ENCODE data around the gene MRPL38. TPM values are rescaled to one million over a fixed set of nuclear protein-coding genes. Genes with fewer than 3 reads are reported as not detected.

Gene MRPL38
- total and polyA plus RNA-seq, 4 donors: 23.0 to 63.9 (median 50.5) TPM

DNA sequence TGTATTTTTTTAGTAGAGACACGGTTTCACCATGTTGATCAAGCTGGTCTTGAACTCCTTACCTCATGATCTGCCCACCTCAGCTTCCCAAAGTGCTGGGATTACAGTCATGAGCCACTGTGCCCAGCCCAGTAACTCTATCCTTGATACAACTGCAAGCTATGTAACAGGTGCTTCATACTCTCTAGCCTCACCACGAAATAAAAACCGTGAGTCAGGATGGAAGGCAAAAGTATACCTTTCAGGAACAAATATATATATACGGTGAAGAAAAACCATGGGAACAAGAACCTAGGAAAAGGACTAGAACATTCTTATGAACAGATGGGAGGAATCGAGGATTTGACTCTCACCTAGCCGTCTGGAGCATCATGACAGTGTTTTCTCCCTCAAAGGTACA is 45.7 kb upstream of the MRPL38 start:
- no peak overlapping the region for H3K9ac ChIP-seq (ENCODE audit: low read depth in 1 of 2, low read length in 2 of 2)
- peaks cover 15 to 87% (median 74%) of the 10 kb centered on the region in 4 donors for H3K36me3 ChIP-seq (ENCODE audit: control insufficient read depth in 4 of 4, insufficient read depth in 3 of 4, low read depth in 1 of 4, low read length in 3 of 4)
- TF ChIP-seq HNF4A (conservative IDR thresholded peaks at IDR 0.05) (no peak), HNF4G (IDR thresholded peaks at IDR 0.05) (no peak), TAF1 (conservative IDR thresholded peaks at IDR 0.05) (no peak), GABPA (IDR thresholded peaks at IDR 0.05 in 1 of 2, conservative IDR thresholded peaks at IDR 0.05 in 1 of 2) (no peak), YY1 (IDR thresholded peaks at IDR 0.05) (no peak), RXRA (IDR thresholded peaks at IDR 0.05) (no peak)
- no peak for DNase-seq (ENCODE audit: low spot score)
- WGBS: 94% methylated on average over 6 of the region's 6 CpGs
- no peaks in the 10 kb centered on the region for H3K9me3 ChIP-seq (ENCODE audit: control insufficient read depth in 4 of 4, low read length in 3 of 4)
- H3K27ac ChIP-seq (ENCODE audit: low read depth in 1 of 2, low read length in 2 of 2): no peak overlapping the region
- H3K4me3 ChIP-seq (ENCODE audit: low read depth in 1 of 3, low read length in 3 of 3): no peak overlapping the region
- no peaks in the 10 kb centered on the region for H3K27me3 ChIP-seq (ENCODE audit: control insufficient read depth in 4 of 4, insufficient read depth in 4 of 4, low read length in 3 of 4)
- no peaks in the 10 kb centered on the region for H3K4me1 ChIP-seq (ENCODE audit: control insufficient read depth in 4 of 4, insufficient read depth in 4 of 4, low read length in 3 of 4)

DNA sequence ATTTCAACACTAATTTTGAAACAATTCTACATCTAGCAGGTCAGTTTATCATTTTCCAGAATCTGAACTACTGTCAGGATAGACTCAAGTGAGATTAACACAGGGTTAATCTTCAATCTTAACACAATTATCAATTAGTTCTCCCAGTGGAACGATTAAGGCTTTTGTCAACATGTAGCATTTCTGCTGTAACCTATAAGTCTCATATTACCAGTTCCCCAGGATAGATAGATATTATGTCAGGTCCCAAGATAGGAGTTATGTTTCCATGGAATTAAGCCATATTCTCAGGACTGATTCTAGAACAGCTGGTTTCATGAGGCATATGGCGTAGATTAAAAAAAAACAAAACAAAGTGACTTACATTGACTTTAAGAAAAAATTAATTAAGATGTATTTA is 40.5 kb upstream of the MRPL38 start:
- Histone ChIP-seq H3K4me1 (ENCODE audit: control insufficient read depth in 4 of 4, insufficient read depth in 4 of 4, low read length in 3 of 4) (peaks cover 0 to 17% (median 9%) of the 10 kb centered on the region in 4 donors), H3K27ac (ENCODE audit: low read depth in 1 of 2, low read length in 2 of 2) (no peak overlapping the region), H3K9ac (ENCODE audit: low read depth in 1 of 2, low read length in 2 of 2) (no peak overlapping the region), H3K9me3 (ENCODE audit: control insufficient read depth in 4 of 4, low read length in 3 of 4) (no peaks in the 10 kb centered on the region), H3K27me3 (ENCODE audit: control insufficient read depth in 4 of 4, insufficient read depth in 4 of 4, low read length in 3 of 4) (no peaks in the 10 kb centered on the region), H3K36me3 (ENCODE audit: control insufficient read depth in 4 of 4, insufficient read depth in 3 of 4, low read depth in 1 of 4, low read length in 3 of 4) (peaks cover 7 to 58% (median 49%) of the 10 kb centered on the region in 4 donors), H3K4me3 (ENCODE audit: low read depth in 1 of 3, low read length in 3 of 3) (no peak overlapping the region)
- 67% methylated on average over 2 of the region's 2 CpGs for WGBS
- DNase-seq (ENCODE audit: low spot score): no peak
- no peak for TF ChIP-seq TAF1 (conservative IDR thresholded peaks at IDR 0.05)
- no peak for TF ChIP-seq EGR1 (IDR thresholded peaks at IDR 0.05; ENCODE audit: low read depth in 2 of 2)
- no peak for TF ChIP-seq RXRA (IDR thresholded peaks at IDR 0.05)
- no peak for TF ChIP-seq GABPA (IDR thresholded peaks at IDR 0.05 in 1 of 2, conservative IDR thresholded peaks at IDR 0.05 in 1 of 2)
- TF ChIP-seq, protein P1, sequence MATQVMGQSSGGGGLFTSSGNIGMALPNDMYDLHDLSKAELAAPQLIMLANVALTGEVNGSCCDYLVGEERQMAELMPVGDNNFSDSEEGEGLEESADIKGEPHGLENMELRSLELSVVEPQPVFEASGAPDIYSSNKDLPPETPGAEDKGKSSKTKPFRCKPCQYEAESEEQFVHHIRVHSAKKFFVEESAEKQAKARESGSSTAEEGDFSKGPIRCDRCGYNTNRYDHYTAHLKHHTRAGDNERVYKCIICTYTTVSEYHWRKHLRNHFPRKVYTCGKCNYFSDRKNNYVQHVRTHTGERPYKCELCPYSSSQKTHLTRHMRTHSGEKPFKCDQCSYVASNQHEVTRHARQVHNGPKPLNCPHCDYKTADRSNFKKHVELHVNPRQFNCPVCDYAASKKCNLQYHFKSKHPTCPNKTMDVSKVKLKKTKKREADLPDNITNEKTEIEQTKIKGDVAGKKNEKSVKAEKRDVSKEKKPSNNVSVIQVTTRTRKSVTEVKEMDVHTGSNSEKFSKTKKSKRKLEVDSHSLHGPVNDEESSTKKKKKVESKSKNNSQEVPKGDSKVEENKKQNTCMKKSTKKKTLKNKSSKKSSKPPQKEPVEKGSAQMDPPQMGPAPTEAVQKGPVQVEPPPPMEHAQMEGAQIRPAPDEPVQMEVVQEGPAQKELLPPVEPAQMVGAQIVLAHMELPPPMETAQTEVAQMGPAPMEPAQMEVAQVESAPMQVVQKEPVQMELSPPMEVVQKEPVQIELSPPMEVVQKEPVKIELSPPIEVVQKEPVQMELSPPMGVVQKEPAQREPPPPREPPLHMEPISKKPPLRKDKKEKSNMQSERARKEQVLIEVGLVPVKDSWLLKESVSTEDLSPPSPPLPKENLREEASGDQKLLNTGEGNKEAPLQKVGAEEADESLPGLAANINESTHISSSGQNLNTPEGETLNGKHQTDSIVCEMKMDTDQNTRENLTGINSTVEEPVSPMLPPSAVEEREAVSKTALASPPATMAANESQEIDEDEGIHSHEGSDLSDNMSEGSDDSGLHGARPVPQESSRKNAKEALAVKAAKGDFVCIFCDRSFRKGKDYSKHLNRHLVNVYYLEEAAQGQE (IDR thresholded peaks at IDR 0.05): no peak
- TF ChIP-seq, protein P2, sequence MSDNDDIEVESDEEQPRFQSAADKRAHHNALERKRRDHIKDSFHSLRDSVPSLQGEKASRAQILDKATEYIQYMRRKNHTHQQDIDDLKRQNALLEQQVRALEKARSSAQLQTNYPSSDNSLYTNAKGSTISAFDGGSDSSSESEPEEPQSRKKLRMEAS (IDR thresholded peaks at IDR 0.05): no peak
- TF ChIP-seq RAD21 (IDR thresholded peaks at IDR 0.05): no peak
- TF ChIP-seq SP1 (IDR thresholded peaks at IDR 0.05): no peak
- no peak for TF ChIP-seq YY1 (IDR thresholded peaks at IDR 0.05)
- TF ChIP-seq JUND (IDR thresholded peaks at IDR 0.05): no peak
- no peak for TF ChIP-seq HNF4G (IDR thresholded peaks at IDR 0.05)
- TF ChIP-seq FOXA2 (IDR thresholded peaks at IDR 0.05): no peak
- TF ChIP-seq, protein P3, sequence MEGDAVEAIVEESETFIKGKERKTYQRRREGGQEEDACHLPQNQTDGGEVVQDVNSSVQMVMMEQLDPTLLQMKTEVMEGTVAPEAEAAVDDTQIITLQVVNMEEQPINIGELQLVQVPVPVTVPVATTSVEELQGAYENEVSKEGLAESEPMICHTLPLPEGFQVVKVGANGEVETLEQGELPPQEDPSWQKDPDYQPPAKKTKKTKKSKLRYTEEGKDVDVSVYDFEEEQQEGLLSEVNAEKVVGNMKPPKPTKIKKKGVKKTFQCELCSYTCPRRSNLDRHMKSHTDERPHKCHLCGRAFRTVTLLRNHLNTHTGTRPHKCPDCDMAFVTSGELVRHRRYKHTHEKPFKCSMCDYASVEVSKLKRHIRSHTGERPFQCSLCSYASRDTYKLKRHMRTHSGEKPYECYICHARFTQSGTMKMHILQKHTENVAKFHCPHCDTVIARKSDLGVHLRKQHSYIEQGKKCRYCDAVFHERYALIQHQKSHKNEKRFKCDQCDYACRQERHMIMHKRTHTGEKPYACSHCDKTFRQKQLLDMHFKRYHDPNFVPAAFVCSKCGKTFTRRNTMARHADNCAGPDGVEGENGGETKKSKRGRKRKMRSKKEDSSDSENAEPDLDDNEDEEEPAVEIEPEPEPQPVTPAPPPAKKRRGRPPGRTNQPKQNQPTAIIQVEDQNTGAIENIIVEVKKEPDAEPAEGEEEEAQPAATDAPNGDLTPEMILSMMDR (IDR thresholded peaks at IDR 0.05; ENCODE audit: low read depth, low read length, missing input control): no peak
- TF ChIP-seq HNF4A (conservative IDR thresholded peaks at IDR 0.05): no peak
- TF ChIP-seq, protein P4, sequence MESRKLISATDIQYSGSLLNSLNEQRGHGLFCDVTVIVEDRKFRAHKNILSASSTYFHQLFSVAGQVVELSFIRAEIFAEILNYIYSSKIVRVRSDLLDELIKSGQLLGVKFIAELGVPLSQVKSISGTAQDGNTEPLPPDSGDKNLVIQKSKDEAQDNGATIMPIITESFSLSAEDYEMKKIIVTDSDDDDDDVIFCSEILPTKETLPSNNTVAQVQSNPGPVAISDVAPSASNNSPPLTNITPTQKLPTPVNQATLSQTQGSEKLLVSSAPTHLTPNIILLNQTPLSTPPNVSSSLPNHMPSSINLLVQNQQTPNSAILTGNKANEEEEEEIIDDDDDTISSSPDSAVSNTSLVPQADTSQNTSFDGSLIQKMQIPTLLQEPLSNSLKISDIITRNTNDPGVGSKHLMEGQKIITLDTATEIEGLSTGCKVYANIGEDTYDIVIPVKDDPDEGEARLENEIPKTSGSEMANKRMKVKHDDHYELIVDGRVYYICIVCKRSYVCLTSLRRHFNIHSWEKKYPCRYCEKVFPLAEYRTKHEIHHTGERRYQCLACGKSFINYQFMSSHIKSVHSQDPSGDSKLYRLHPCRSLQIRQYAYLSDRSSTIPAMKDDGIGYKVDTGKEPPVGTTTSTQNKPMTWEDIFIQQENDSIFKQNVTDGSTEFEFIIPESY (IDR thresholded peaks at IDR 0.05): no peak
- TF ChIP-seq FOXA1 (IDR thresholded peaks at IDR 0.05): no peak
- TF ChIP-seq NR2F2 (IDR thresholded peaks at IDR 0.05): no peak
- TF ChIP-seq, protein P5, sequence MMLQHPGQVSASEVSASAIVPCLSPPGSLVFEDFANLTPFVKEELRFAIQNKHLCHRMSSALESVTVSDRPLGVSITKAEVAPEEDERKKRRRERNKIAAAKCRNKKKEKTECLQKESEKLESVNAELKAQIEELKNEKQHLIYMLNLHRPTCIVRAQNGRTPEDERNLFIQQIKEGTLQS (IDR thresholded peaks at IDR 0.05): no peak
